Neuronal stem cell (in vitro differentiated cells): ENCODE results near the gene CACNB2.

Experiments used
- DNase-seq: peaks from one replicate; pipeline ENCODE4 v3.0.0-alpha.2; 2013; ENCODE audit warnings: low spot score
- H2AFZ ChIP-seq: one replicate; pipeline ENCODE4 v1.6.1; 2013; ENCODE audit warnings: mild to moderate bottlenecking, low read length, inconsistent platforms
- H2AK5ac ChIP-seq: 2 replicates; pipeline ENCODE4 v1.6.1; 2013; ENCODE audit warnings: low read depth, mild to moderate bottlenecking, inconsistent platforms, low read length, moderate library complexity, mixed read lengths
- H2BK120ac ChIP-seq: 2 replicates; pipeline ENCODE4 v1.6.1; 2013; ENCODE audit warnings: low read depth, mild to moderate bottlenecking, inconsistent platforms, low read length, moderate library complexity, mixed read lengths
- H2BK12ac ChIP-seq: one replicate; pipeline ENCODE4 v1.6.1; 2013; ENCODE audit warnings: low read length, inconsistent platforms
- H2BK15ac ChIP-seq: 2 replicates; pipeline ENCODE4 v1.6.1; 2013; ENCODE audit warnings: mild to moderate bottlenecking, low read length, inconsistent platforms, mixed read lengths
- H2BK5ac ChIP-seq: one replicate; pipeline ENCODE4 v1.6.1; 2013; ENCODE audit warnings: inconsistent platforms, mild to moderate bottlenecking, low read length, moderate library complexity
- H3K14ac ChIP-seq: one replicate; pipeline ENCODE4 v1.6.1; 2013; ENCODE audit warnings: low read length, inconsistent platforms
- H3K18ac ChIP-seq: 2 replicates; pipeline ENCODE4 v1.6.1; 2013; ENCODE audit warnings: low read length, inconsistent platforms
- H3K23ac ChIP-seq: 2 replicates; pipeline ENCODE4 v1.6.1; 2013; ENCODE audit warnings: low read depth, mild to moderate bottlenecking, mixed read lengths, low read length, inconsistent platforms; ENCODE audit not compliant: poor library complexity
- H3K27ac ChIP-seq: replicated peaks from 3 replicates; pipeline ENCODE4 v1.5.1; 2013; ENCODE audit warnings: low read length, inconsistent platforms
- H3K27me3 ChIP-seq, 3 experiments: 2 replicates each; pipeline ENCODE4 v1.6.1; 2013; ENCODE audit warnings: low read length in 3 of 3, mild to moderate bottlenecking in 2 of 3, inconsistent platforms in 1 of 3, low read depth in 1 of 3, mixed read lengths in 1 of 3, moderate library complexity in 1 of 3; ENCODE audit not compliant: control insufficient read depth in 3 of 3, insufficient read depth in 3 of 3
- H3K36me3 ChIP-seq, 2 donors: replicated peaks in 1 of 2; 2 replicates each; pipeline ENCODE4 v1.6.1; 2013; ENCODE audit warnings: low read length in 2 of 2; ENCODE audit not compliant: control insufficient read depth in 2 of 2, insufficient read depth in 2 of 2
- H3K4ac ChIP-seq: 2 replicates; pipeline ENCODE4 v1.6.1; 2013; ENCODE audit warnings: inconsistent platforms, mild to moderate bottlenecking, low read length, moderate library complexity
- H3K4me1 ChIP-seq, 2 donors: 1 replicate in 1 of 2; 2 replicates in 1 of 2; pipeline ENCODE4 v1.6.1; 2013; ENCODE audit warnings: low read length in 2 of 2, low read depth in 1 of 2; ENCODE audit not compliant: control insufficient read depth in 2 of 2, insufficient read depth in 1 of 2
- H3K4me2 ChIP-seq: one replicate; pipeline ENCODE4 v1.6.1; 2013; ENCODE audit warnings: mild to moderate bottlenecking, low read length, inconsistent platforms; ENCODE audit not compliant: insufficient read depth, poor library complexity, severe bottlenecking
- H3K4me3 ChIP-seq, 2 donors: 2 replicates each; pipeline ENCODE4 v1.5.1; 2013; ENCODE audit warnings: low read length in 2 of 2, mild to moderate bottlenecking in 2 of 2, inconsistent platforms in 1 of 2, moderate library complexity in 1 of 2
- H3K79me1 ChIP-seq: one replicate; pipeline ENCODE4 v1.6.1; 2013; ENCODE audit warnings: low read depth, mild to moderate bottlenecking, inconsistent platforms, low read length, moderate library complexity
- H3K9ac ChIP-seq: one replicate; pipeline ENCODE4 v1.6.1; 2013; ENCODE audit warnings: mild to moderate bottlenecking, low read depth, low read length, inconsistent platforms; ENCODE audit not compliant: poor library complexity
- H3K9me3 ChIP-seq, 2 donors: replicated peaks in 1 of 2; 2 replicates each; pipeline versions ENCODE3 to v1.6.1; 2013; ENCODE audit warnings: low read length in 2 of 2, mild to moderate bottlenecking in 2 of 2, inconsistent platforms in 1 of 2, low read depth in 1 of 2, mixed read lengths in 1 of 2, moderate library complexity in 1 of 2; ENCODE audit not compliant: control insufficient read depth in 2 of 2, insufficient read depth in 1 of 2
- H4K8ac ChIP-seq: one replicate; pipeline ENCODE4 v1.6.1; 2013; ENCODE audit warnings: low read depth, mild to moderate bottlenecking, inconsistent platforms, low read length, moderate library complexity
- H4K91ac ChIP-seq: one replicate; pipeline ENCODE4 v1.6.1; 2013; ENCODE audit warnings: low read length, low read depth, mild to moderate bottlenecking, inconsistent platforms; ENCODE audit not compliant: poor library complexity
- WGBS, 2 donors: extraction: QIAGEN DNeasy Blood & Tissue Kit; methylation state at CpG; one replicate each; pipeline ENCODE4 v1.1.7; 2013; ENCODE audit warnings: missing lambda C conversion rate in 2 of 2, mixed read lengths in 1 of 2; ENCODE audit not compliant: insufficient read length in 2 of 2, insufficient replicate concordance in 1 of 2; ENCODE audit errors: extremely low coverage in 2 of 2; 5-methylcytosine and 5-hydroxymethylcytosine counted together

Gene CACNB2

DNA sequence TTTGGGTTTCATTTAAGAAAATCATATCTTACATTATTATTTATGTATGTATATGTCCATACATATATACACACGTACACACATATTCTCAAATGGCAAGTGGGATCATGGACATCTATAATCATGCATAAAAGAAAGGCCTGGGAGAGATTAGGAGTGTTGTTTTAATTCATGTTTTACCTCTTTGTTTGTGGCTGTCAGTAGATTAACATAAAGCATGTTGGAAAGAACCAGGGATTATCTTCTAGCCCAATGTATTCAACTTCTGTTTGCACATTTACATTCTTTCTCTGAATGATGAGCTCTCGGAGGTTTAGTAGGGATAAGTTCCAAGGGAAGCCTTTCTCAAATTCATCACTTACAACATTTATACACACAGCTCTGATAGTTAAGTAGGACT lies 319.8 kb downstream of the CACNB2 start:
- H3K36me3 ChIP-seq, result no peaks in the 10 kb centered on the region
- no peaks in the 10 kb centered on the region for H3K79me1 ChIP-seq
- no peak overlapping the region for H4K91ac ChIP-seq
- H3K14ac ChIP-seq, result no peak overlapping the region
- no peak overlapping the region for H3K18ac ChIP-seq
- no peak overlapping the region for H3K27ac ChIP-seq
- no peak overlapping the region for H3K4ac ChIP-seq
- no peak overlapping the region for H3K23ac ChIP-seq
- H2BK120ac ChIP-seq, result no peak overlapping the region
- no peak overlapping the region for H3K4me3 ChIP-seq
- WGBS, 2 donors, result no CpG with 5 or more reads among the region's 2 CpGs
- H4K8ac ChIP-seq, result no peak overlapping the region
- H2BK5ac ChIP-seq, result no peak overlapping the region
- H3K4me2 ChIP-seq, result no peak overlapping the region
- no peaks in the 10 kb centered on the region for H3K27me3 ChIP-seq
- no peak overlapping the region for H2AK5ac ChIP-seq
- no peaks in the 10 kb centered on the region for H3K9me3 ChIP-seq
- no peak overlapping the region for H2BK12ac ChIP-seq
- H2AFZ ChIP-seq, result no peak overlapping the region
- DNase-seq, result no peak
- no peaks in the 10 kb centered on the region for H3K4me1 ChIP-seq
- no peak overlapping the region for H2BK15ac ChIP-seq
- H3K9ac ChIP-seq, result no peak overlapping the region

DNA sequence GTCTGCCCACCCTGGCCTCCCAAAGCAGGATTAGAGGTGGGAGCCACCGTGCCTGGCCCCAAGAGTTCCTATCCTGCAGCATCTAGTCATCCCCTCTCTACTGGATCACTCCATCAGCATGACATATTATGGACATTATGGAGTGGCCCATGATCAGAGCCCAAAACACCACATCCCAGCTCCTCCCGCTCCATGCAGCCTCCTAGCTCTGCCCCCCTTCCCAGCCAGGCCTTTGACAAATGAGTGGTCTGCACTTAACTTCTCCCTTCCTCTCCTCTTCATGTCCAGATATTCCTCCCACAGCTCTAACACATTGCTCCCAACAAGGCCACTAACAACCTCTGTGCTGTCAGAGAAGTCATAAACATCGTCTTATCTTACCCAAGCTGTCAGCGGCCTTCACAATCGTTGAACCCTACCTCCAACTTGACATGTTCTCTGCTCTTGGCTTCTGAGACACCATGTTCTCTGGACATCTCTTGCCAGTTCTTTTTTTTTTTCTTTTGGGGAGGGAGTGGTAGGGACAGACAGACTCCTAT lies 323.5 kb downstream of the CACNB2 start:
- H3K23ac ChIP-seq, result no peak overlapping the region
- no peak overlapping the region for H3K18ac ChIP-seq
- no peak for DNase-seq
- H2BK12ac ChIP-seq, result no peak overlapping the region
- H4K91ac ChIP-seq, result no peak overlapping the region
- H3K9ac ChIP-seq, result no peak overlapping the region
- H2BK5ac ChIP-seq, result no peak overlapping the region
- no peak overlapping the region for H2AK5ac ChIP-seq
- no peaks in the 10 kb centered on the region for H3K9me3 ChIP-seq
- no peak overlapping the region for H2AFZ ChIP-seq
- H3K27ac ChIP-seq, result no peak overlapping the region
- no CpG with 5 or more reads among the region's 5 CpGs for WGBS, 2 donors
- H3K4me1 ChIP-seq, result no peaks in the 10 kb centered on the region
- no peak overlapping the region for H2BK120ac ChIP-seq
- H3K27me3 ChIP-seq, result no peaks in the 10 kb centered on the region
- H3K4me3 ChIP-seq, result peak overlapping the region in 1 of 2 donors; percentile 4
- H3K4me2 ChIP-seq, result no peak overlapping the region
- H2BK15ac ChIP-seq, result no peak overlapping the region
- H3K36me3 ChIP-seq, result no peaks in the 10 kb centered on the region
- no peak overlapping the region for H3K14ac ChIP-seq
- no peak overlapping the region for H4K8ac ChIP-seq
- H3K79me1 ChIP-seq, result no peaks in the 10 kb centered on the region
- H3K4ac ChIP-seq, result no peak overlapping the region

DNA sequence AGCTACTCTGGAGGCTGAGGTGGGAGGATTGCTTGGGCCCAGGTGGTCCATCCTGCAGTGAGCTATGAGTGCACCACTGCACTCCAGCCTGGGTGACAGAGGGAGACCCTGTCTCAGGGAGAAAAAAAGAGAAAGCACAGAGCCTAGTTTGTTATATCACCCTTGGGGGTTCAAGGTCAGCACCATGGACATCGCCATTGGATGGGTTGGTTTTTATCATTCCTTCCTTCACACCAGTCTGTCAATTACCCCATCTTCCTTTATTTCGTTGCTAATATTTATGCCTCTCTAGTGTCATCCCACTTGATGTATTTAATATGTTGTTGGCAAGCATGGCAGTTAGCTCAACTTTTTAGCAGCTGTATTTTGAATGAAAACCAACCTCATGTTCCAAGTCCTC lies 328.9 kb downstream of the CACNB2 start:
- H3K27me3 ChIP-seq, result no peaks in the 10 kb centered on the region
- H2BK15ac ChIP-seq, result no peak overlapping the region
- H3K9me3 ChIP-seq, result no peaks in the 10 kb centered on the region
- no peak overlapping the region for H3K18ac ChIP-seq
- no CpG with 5 or more reads among the region's 2 CpGs for WGBS, 2 donors
- peaks cover under 1 to 2% of the 10 kb centered on the region in 2 donors for H3K4me1 ChIP-seq
- no peaks in the 10 kb centered on the region for H3K79me1 ChIP-seq
- H3K4ac ChIP-seq, result no peak overlapping the region
- DNase-seq, result no peak
- H3K9ac ChIP-seq, result no peak overlapping the region
- H3K36me3 ChIP-seq, result no peaks in the 10 kb centered on the region
- no peak overlapping the region for H3K23ac ChIP-seq
- H2AFZ ChIP-seq, result no peak overlapping the region
- no peak overlapping the region for H4K8ac ChIP-seq
- no peak overlapping the region for H3K27ac ChIP-seq
- no peak overlapping the region for H2BK120ac ChIP-seq
- no peak overlapping the region for H2BK12ac ChIP-seq
- H3K14ac ChIP-seq, result no peak overlapping the region
- no peak overlapping the region for H3K4me2 ChIP-seq
- H3K4me3 ChIP-seq, result no peak overlapping the region
- no peak overlapping the region for H2BK5ac ChIP-seq
- H2AK5ac ChIP-seq, result no peak overlapping the region
- H4K91ac ChIP-seq, result no peak overlapping the region

DNA sequence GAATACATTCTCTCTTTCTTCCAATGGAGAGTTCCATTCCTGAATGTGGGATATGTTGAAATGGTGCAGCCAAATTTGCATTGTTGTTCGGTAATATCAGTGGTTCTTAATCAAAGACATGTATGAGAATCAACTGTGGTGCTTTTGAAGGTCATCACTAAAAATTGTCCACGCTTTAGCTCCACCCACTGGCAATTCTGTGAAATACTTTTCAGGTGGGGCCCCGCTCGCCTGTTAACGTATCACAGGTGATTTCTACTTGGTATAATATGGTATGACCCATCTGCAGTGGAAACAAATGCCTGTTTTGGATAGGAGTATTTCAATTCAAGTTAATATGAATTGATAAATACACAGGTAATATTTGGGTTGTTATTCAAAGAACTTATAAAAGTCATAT lies 332.8 kb downstream of the CACNB2 start:
- Histone ChIP-seq H2BK12ac (no peak overlapping the region), H2BK15ac (no peak overlapping the region), H4K91ac (no peak overlapping the region), H3K36me3 (no peaks in the 10 kb centered on the region), H2BK5ac (no peak overlapping the region), H2AFZ (no peak overlapping the region), H3K14ac (no peak overlapping the region), H2AK5ac (no peak overlapping the region), H3K9me3 (no peaks in the 10 kb centered on the region), H3K79me1 (no peaks in the 10 kb centered on the region), H3K4me3 (no peak overlapping the region), H3K9ac (no peak overlapping the region), H3K4me1 (peaks cover 4 to 6% of the 10 kb centered on the region in 2 donors), H3K27me3 (no peaks in the 10 kb centered on the region), H3K27ac (no peak overlapping the region), H3K18ac (no peak overlapping the region), H3K4ac (no peak overlapping the region), H3K23ac (no peak overlapping the region), H4K8ac (no peak overlapping the region), H2BK120ac (no peak overlapping the region), H3K4me2 (no peak overlapping the region)
- WGBS, 2 donors, result no CpG with 5 or more reads among the region's 5 CpGs
- no peak for DNase-seq
